Suprapubic skin (tissue), 3 donors: Measurements from ENCODE around the gene FAM131C.

Experiments used
- CTCF ChIP-seq, 2 donors: fragments of 200-600 bp in 1 of 2; fragments of 450-650 bp in 1 of 2; sonication (generic) in 1 of 2; IDR thresholded peaks; one replicate each; pipeline ENCODE4 v1.5.1; 2016 to 2019; ENCODE audit warnings: antibody characterized with exemption in 2 of 2, mild to moderate bottlenecking in 1 of 2, moderate library complexity in 1 of 2
- POLR2A ChIP-seq, 2 donors: fragments of 450-650 bp; IDR thresholded peaks; one replicate each; pipeline ENCODE4 v1.6.1; 2017; ENCODE audit warnings: antibody characterized with exemption in 2 of 2, mild to moderate bottlenecking in 2 of 2, moderate library complexity in 2 of 2

- TF ChIP-seq CTCF (IDR thresholded peaks at IDR 0.05) (no peak), POLR2A (IDR thresholded peaks at IDR 0.05) (no peak)
Observed at GRCh38 chr1:16015960-16016901, 57.2 kb downstream of the FAM131C start.
